Neural cell (in vitro differentiated cells): ENCODE measurements around the gene ATG7.

Source experiments
- CTCF ChIP-seq: fragments of 450-650 bp; IDR thresholded peaks from 2 replicates; pipeline ENCODE4 v1.5.1; 2014; ENCODE audit warnings: antibody characterized with exemption, mild to moderate bottlenecking, moderate library complexity; ENCODE audit not compliant: poor library complexity, severe bottlenecking
- EP300 ChIP-seq: fragments of 450-650 bp; conservative IDR thresholded peaks from 2 replicates; pipeline ENCODE4 v1.6.1; 2014; ENCODE audit warnings: antibody characterized with exemption, mild to moderate bottlenecking, moderate library complexity; ENCODE audit not compliant: poor library complexity, severe bottlenecking
- POLR2AphosphoS5 ChIP-seq: IDR thresholded peaks from 2 replicates; pipeline ENCODE4 v1.6.1; 2012
- REST ChIP-seq: IDR thresholded peaks from 2 replicates; pipeline ENCODE4 v1.6.1; 2012; ENCODE audit warnings: borderline replicate concordance
- SMC3 ChIP-seq: fragments of 450-650 bp; conservative IDR thresholded peaks from 2 replicates; pipeline ENCODE4 v1.6.1; 2014; ENCODE audit warnings: antibody characterized with exemption, mild to moderate bottlenecking, moderate library complexity; ENCODE audit not compliant: poor library complexity
- TAF1 ChIP-seq: IDR thresholded peaks from 2 replicates; pipeline ENCODE4 v1.6.1; 2012; ENCODE audit warnings: low read depth

GRCh38 chr3:11464356-11464755 lies 192.2 kb downstream of the ATG7 start:
- TF ChIP-seq CTCF = no peak
- no peak for TF ChIP-seq POLR2AphosphoS5
- no peak for TF ChIP-seq REST
- TF ChIP-seq EP300 = no peak
- TF ChIP-seq TAF1 = no peak
- TF ChIP-seq SMC3 = no peak
